Activated T-helper 1 cell treated with anti-CD3 and anti-CD28 coated beads, Interleukin-2, amount 50 U/mL, for 16 hours (primary cell): ENCODE measurements around the gene SPHK2.
"Not testable (repeated sequence)": the region's sequence is repeated elsewhere in the genome, so short reads cannot be mapped to it uniquely, and the experiment has no call there.

Experiments used
- DNase-seq, 2 donors: peaks; one replicate each; pipeline ENCODE4 v3.0.0-alpha.2; 2020; ENCODE audit warnings: low read depth in 1 of 2, low spot score in 1 of 2

The SPHK2 gene

GRCh38 chr19:48624067-48624594 lies 4.8 kb downstream of the SPHK2 start:
- peak; percentile 89 to 95 for DNase-seq

DNA sequence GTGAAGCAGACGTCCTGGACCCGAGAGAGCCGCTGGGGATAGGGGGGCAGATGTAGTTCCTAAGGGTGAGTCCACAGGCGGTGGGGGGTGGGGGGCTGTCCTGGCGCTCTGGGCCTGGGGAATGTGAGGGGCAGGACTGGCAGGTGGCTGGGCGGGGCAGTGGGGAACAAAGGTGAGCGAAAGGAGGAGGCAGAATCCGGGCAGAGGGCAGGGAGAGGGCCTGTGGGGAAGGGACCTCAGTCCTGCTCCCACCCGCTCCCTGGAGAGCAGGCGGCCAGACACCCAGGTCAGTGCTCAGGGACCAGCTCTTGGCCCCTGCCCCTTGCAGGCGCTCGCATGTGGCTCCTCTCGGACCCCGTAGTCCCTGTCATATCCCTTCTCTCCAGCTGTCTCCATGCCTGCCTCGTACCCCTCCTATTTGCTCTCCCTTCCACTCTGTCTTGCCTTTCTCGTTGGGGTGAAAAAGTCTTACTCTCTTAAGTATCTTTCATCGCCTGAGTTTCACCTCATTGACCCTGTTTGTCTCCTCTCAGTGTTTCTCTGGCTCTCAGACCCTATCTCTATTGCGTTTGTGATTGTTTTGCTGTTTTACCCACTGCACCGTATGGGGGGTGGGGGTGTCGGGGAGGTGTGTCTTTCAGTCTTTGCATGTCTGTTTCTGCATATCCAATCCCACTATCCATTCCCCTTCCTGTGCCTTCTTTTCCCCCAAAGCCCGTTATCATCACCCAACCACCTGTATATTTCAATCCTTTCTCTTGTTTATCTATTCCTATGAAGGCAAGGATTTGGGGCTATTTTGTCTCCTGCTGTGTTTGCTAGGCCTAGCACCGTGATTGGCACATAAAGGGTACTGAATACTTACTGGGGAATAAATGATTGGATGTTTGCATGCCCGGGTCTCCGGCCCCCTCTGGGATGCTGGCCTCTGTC lies 5.8 kb downstream of the SPHK2 start:
- no peak for DNase-seq

DNA sequence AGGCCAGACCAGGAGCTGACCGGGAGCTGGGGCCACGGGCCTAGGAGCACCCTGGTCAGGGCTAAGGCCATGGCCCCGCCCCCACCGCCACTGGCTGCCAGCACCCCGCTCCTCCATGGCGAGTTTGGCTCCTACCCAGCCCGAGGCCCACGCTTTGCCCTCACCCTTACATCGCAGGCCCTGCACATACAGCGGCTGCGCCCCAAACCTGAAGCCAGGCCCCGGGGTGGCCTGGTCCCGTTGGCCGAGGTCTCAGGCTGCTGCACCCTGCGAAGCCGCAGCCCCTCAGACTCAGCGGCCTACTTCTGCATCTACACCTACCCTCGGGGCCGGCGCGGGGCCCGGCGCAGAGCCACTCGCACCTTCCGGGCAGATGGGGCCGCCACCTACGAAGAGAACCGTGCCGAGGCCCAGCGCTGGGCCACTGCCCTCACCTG lies 6.6 kb downstream of the SPHK2 start:
- DNase-seq = no peak

DNA sequence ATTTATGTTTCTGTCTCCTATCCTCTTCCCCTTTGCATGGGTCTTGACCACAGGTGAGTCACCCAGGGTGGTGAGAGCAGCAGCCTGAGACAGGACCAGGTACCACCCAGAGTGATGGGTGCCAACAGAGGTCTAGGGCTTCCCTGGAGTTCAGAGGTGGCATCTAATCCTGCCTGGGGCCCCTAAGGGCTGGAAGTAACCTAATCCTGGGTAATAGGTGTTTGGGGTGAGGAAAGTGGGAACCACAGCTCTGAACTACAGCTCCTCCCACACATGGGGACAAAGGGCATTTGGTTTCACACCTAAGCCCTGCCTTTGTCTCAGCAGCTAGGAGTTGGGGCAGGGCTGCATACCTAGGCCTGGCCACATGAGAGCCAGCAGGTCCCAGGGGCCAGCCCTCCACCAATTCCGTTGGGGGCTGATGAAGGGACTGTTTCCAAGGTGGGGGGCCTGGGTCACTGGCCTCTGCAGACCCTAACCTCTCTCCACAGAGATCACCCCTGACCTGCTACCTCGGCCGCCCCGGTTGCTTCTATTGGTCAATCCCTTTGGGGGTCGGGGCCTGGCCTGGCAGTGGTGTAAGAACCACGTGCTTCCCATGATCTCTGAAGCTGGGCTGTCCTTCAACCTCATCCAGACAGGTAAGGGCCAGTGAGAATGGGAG lies 8.0 kb downstream of the SPHK2 start:
- no peak for DNase-seq

DNA sequence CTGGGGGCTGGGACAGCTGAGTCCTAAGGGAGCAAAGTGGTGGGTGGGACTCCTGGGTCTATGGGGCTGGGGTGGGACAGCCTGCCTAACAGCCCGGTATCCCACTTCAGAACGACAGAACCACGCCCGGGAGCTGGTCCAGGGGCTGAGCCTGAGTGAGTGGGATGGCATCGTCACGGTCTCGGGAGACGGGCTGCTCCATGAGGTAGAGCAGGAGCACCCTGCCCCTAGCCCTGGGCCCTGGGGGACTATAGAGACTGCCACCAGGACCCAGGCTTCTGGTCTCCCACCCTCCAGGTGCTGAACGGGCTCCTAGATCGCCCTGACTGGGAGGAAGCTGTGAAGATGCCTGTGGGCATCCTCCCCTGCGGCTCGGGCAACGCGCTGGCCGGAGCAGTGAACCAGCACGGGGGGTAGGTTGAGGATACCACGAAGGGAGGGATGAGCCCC lies 8.6 kb downstream of the SPHK2 start:
- no peak for DNase-seq

- no peak for DNase-seq
Measured at GRCh38 chr19:48628486-48629296, 9.4 kb downstream of the SPHK2 start.

- no peak for DNase-seq
Measured at GRCh38 chr19:48629297-48629598, 9.9 kb downstream of the SPHK2 start.

DNA sequence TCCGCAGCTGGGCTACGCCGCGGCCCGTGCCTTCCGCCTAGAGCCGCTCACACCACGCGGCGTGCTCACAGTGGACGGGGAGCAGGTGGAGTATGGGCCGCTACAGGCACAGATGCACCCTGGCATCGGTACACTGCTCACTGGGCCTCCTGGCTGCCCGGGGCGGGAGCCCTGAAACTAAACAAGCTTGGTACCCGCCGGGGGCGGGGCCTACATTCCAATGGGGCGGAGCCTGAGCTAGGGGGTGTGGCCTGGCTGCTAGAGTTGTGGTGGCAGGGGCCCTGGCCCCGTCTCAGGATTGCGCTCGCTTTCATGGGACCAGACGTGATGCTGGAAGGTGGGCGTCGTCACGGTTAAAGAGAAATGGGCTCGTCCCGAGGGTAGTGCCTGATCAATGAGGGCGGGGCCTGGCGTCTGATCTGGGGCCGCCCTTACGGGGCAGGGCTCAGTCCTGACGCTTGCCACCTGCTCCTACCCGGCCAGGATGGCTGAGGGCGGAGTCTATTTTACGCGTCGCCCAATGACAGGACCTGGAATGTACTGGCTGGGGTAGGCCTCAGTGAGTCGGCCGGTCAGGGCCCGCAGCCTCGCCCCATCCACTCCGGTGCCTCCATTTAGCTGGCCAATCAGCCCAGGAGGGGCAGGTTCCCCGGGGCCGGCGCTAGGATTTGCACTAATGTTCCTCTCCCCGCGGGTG lies 10.4 kb downstream of the SPHK2 start:
- no peak for DNase-seq

DNA sequence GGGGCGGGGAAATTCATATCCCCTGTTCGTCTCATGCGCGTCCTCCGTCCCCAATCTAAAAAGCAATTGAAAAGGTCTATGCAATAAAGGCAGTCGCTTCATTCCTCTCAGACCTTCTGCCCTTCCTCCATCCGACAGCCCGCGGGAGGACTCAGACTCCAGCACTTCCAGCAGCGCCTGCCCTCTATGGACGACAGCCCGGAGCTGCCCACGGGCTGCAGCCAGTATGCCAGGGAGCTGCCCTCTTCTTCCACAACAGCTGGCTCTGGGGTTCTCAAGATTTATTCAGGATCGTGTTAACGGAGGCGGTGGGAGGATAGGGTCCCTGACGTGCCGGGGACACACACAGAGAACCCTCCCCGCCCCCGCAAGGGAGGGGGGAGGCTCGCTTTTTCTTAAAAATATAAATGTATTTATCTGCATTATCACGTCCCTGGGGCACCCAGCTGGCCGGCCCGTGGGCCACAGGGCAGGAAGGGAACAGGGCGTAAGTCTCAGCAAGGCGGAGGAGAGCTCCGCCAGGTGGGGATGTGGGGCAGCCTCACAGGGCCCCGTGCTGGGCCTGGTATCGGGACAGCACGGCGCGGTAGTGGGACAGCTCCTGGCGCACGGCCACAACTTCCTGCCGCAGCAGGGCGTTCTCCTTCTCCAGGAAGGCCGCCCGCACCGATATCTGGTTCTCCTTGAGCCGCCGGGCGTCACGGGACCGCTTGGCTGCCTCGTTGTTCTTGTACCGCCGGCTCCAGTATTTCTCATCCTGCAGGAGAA lies 11.2 kb downstream of the SPHK2 start:
- DNase-seq = no peak

- no peak for DNase-seq
Measured at GRCh38 chr19:48631225-48631624, 11.9 kb downstream of the SPHK2 start.

DNA sequence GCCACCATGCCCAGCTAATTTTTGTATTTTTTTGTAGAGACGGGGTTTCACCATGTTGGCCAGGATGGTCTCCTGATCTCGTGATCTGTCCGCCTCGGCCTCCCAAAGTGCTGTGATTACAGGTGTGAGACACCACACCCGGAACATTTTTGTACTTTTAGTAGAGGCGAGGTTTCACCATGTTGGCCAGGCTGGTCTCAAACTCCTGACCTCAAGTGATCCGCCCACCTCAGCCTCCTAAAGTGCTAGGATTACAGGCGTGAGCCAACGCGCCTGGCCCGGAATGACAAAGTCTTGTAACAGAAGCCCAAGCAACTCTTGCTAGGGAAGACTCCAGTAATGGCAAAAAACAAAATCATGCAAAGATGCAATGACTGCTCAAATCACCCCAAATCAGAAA lies 13.0 kb downstream of the SPHK2 start:
- not testable (repeated sequence) for DNase-seq

GRCh38 chr19:48632692-48633147 lies 13.4 kb downstream of the SPHK2 start:
- no peak for DNase-seq

GRCh38 chr19:48633148-48634035 lies 14.1 kb downstream of the SPHK2 start:
- no peak for DNase-seq

- no peak for DNase-seq
Measured at GRCh38 chr19:48634036-48634342, 14.7 kb downstream of the SPHK2 start.

GRCh38 chr19:48634424-48635262 lies 15.3 kb downstream of the SPHK2 start:
- DNase-seq = peak; percentile 83 to 85

GRCh38 chr19:48635263-48635965 lies 16.1 kb downstream of the SPHK2 start:
- peak; percentile 57 to 69 for DNase-seq
